ENCODE data around the gene OTOG.

GRCh38 chr11:17579451-17579850, 32.4 kb downstream of the OTOG start:
- TF ChIP-seq EZH2phosphoT487 (IDR thresholded peaks at IDR 0.05) (no peak), CTCF (IDR thresholded peaks at IDR 0.05) (no peak), EZH2 (IDR thresholded peaks at IDR 0.05) (no peak)

Measured in neural progenitor cell (in vitro differentiated cells).